AG09319 (cell line): ENCODE data around the gene IFNA6.

Experiments used
- DNase-seq: peaks from one replicate; pipeline ENCODE4 v3.0.0-alpha.2; 2010; ENCODE audit warnings: low read depth; ENCODE audit errors: extremely low read depth
- CTCF ChIP-seq: IDR thresholded peaks from 2 replicates; pipeline ENCODE4 v1.5.1; 2011; ENCODE audit warnings: low read depth, mild to moderate bottlenecking, inconsistent platforms, low read length, moderate library complexity

Gene IFNA6

GRCh38 chr9:21322911-21323461 is 27.7 kb downstream of the IFNA6 start:
- DNase-seq = no peak
- TF ChIP-seq CTCF = no peak

GRCh38 chr9:21320465-21320864 is 30.2 kb downstream of the IFNA6 start:
- no peak for TF ChIP-seq CTCF
- DNase-seq = no peak

GRCh38 chr9:21317956-21318923 is 32.4 kb downstream of the IFNA6 start:
- no peak for DNase-seq
- peak; percentile 74 for TF ChIP-seq CTCF

GRCh38 chr9:21316860-21317259 is 33.8 kb downstream of the IFNA6 start:
- no peak for DNase-seq
- TF ChIP-seq CTCF = no peak

DNA sequence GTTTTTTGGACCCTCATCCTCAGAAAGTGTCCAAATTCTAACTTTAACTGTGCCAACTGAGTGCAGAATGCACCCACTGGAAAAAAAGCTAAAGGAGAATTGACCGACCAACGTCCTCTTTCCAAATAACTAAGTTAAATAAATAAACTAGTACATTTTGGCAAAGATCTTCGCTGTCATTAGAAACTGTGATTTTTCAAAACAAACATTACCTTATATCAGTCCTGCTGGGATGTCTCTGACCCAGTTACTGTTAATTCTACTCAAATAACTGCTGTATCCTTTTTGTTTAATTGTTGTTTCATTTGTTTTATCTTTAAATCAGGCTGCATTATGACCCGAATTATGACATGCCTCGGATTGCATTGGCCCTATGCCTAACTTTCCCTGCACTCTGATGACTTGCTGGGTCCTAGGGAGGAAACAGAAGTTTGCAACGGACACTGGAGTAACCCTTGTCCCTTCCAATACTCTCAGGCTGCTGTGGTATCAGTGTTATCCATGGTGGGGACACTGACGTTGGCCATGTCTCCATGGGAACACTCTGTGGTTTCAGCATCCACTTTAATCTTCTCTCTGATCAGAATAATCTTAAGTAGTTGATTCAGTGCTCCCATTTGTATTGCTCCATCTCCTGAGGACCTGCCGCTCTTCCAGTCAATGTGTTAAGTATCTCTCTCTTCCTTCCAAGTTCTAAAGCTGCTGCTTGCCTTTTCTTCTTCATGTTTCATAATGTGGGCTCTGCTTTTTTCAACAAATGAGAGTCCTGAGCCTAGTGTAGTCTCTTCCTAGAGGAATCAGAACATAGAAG is 34.5 kb downstream of the IFNA6 start:
- TF ChIP-seq CTCF = no peak
- no peak for DNase-seq

DNA sequence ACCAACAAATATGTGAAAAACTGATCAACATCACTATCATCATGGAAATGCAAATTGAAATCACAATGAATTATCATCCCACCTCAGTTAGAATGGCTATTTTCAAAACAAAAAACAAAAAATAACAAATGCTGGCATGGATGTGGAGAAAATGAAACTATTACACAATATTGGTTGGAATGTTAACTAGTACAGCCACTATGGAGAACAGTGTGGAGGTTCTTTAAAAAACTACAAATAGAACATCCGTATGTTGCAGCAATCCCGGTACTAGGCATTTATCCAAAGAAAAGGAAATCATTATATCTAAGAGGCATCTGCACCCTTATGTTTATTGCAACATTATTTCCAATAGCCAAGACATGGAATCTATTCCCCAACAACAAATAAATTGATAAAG is 36.5 kb downstream of the IFNA6 start:
- no peak for DNase-seq
- no peak for TF ChIP-seq CTCF
